HepG2 (cell line): ENCODE data around the gene THRAP3. TPM values are rescaled to one million over a fixed set of nuclear protein-coding genes. Genes with fewer than 3 reads are reported as not detected.

ENCODE experiments used
- ATAC-seq: fragments of 200-7000 bp; cut with Tn5 transposase; 3 replicates; pipeline ENCODE4 v1.9.1; 2020; ENCODE audit warnings: mild to moderate bottlenecking, moderate library complexity
- BruUV-seq: library from RNA; stranded (reverse); fragments of 400-500 nt; replicated peaks from 2 replicates; lab custom pipeline; 2021; lab: Mats Ljungman, UMichigan
- CTCF ChIA-PET: fragments of 300-600 bp; formaldehyde crosslinking; extraction: SDS; loops from one replicate; lab custom pipeline; 2021; ENCODE audit warnings: low total read pairs, inconsistent platforms, low intra/inter-chr PET ratio; lab: Yijun Ruan, JAX
- POLR2A ChIA-PET: fragments of 350-600 bp; sonication (Branson Sonifier 250); formaldehyde crosslinking; loops from one replicate; lab custom pipeline; 2020; ENCODE audit warnings: antibody characterized with exemption, inconsistent platforms; lab: Yijun Ruan, JAX
- DNase-seq: peaks from one replicate; pipeline ENCODE4 v3.0.0-alpha.2; 2015; ENCODE audit warnings: low spot score
- FAIRE-seq: peaks from 3 replicates; lab custom pipeline; 2011; peaks lifted over from hg19 to GRCh38; lab: Jason Lieb, UNC
- H2AFZ ChIP-seq: one replicate; pipeline ENCODE4 v1.6.1; 2011; ENCODE audit warnings: low read length, inconsistent platforms
- H3K27ac ChIP-seq: fragments of 300-600 bp; 3 replicates; pipeline ENCODE4 v1.8.0; 2011; ENCODE audit warnings: mixed run types, mild to moderate bottlenecking, mixed read lengths, low read length, inconsistent platforms; ENCODE audit not compliant: insufficient read depth; ENCODE audit errors: extremely low read length
- H3K27me3 ChIP-seq, 2 experiments: fragments of 200-600 bp in 1 of 2; 2 replicates in 1 of 2; 3 replicates in 1 of 2; pipeline versions ENCODE4 v1.6.0 to v1.8.0; 2011; ENCODE audit warnings: low read length in 2 of 2, mild to moderate bottlenecking in 2 of 2, moderate library complexity in 2 of 2, inconsistent platforms in 1 of 2; ENCODE audit not compliant: insufficient read depth in 2 of 2, control insufficient read depth in 1 of 2
- H3K36me3 ChIP-seq, 2 experiments: fragments of 200-600 bp in 1 of 2; replicated peaks in 1 of 2; 2 replicates in 1 of 2; 3 replicates in 1 of 2; pipeline versions ENCODE4 v1.5.1 to v1.8.0; 2011; ENCODE audit warnings: low read length in 2 of 2, inconsistent platforms in 1 of 2; ENCODE audit not compliant: insufficient read depth in 2 of 2, control insufficient read depth in 1 of 2
- H3K4me1 ChIP-seq: 2 replicates; pipeline ENCODE4 v1.5.1; 2012; ENCODE audit warnings: low read length, inconsistent platforms; ENCODE audit not compliant: insufficient read depth
- H3K4me2 ChIP-seq: 2 replicates; pipeline ENCODE4 v1.6.0; 2011; ENCODE audit warnings: low read depth, low read length, inconsistent platforms
- H3K4me3 ChIP-seq, 3 experiments: fragments of 200-600 bp in 1 of 3; sonication (generic), shearing (Covaris generic) in 1 of 3; replicated peaks in 1 of 3; 2 replicates each; pipeline ENCODE4 v1.5.1; 2011 to 2016; ENCODE audit warnings: low read length in 3 of 3, inconsistent platforms in 2 of 3, low read depth in 2 of 3, mild to moderate bottlenecking in 2 of 3, control low read depth in 1 of 3, mixed read lengths in 1 of 3; ENCODE audit not compliant: insufficient read depth in 1 of 3
- H3K79me2 ChIP-seq: one replicate; pipeline ENCODE4 v1.6.1; 2011; ENCODE audit warnings: low read length, inconsistent platforms; ENCODE audit not compliant: insufficient read depth
- H3K9ac ChIP-seq: 2 replicates; pipeline ENCODE4 v1.6.0; 2011; ENCODE audit warnings: mild to moderate bottlenecking, low read depth, low read length, inconsistent platforms; ENCODE audit not compliant: insufficient read depth
- H3K9me3 ChIP-seq: 2 replicates; pipeline ENCODE4 v1.5.1; 2012; ENCODE audit warnings: mild to moderate bottlenecking, low read length
- H4K20me1 ChIP-seq: 2 replicates; pipeline ENCODE4 v1.6.0; 2011; ENCODE audit warnings: inconsistent platforms, mild to moderate bottlenecking, low read length, moderate library complexity; ENCODE audit not compliant: insufficient read depth
- ARNTL ChIP-seq: sonication (generic); formaldehyde crosslinking; IDR thresholded peaks from 2 replicates; pipeline ENCODE4 v1.4.0; 2020; ENCODE audit warnings: mild to moderate bottlenecking, missing genetic modification reagents
- BORCS8-MEF2B ChIP-seq: sonication (generic); formaldehyde crosslinking; IDR thresholded peaks from 2 replicates; pipeline ENCODE4 v1.8.0; 2022; ENCODE audit warnings: mild to moderate bottlenecking, missing genetic modification reagents
- NFKBIZ ChIP-seq: IDR thresholded peaks from 2 replicates; pipeline ENCODE4 v1.6.1; 2018; ENCODE audit warnings: missing genetic modification reagents, missing compliant biosample characterization
- NPAS2 ChIP-seq: sonication (generic); formaldehyde crosslinking; IDR thresholded peaks from 2 replicates; pipeline ENCODE4 v1.8.0; 2022; ENCODE audit warnings: mild to moderate bottlenecking, missing genetic modification reagents, borderline replicate concordance
- POLR2A ChIP-seq, 2 experiments: IDR thresholded peaks; 2 replicates each; pipeline ENCODE4 v1.6.1; 2011; ENCODE audit warnings: low read depth in 2 of 2, low read length in 2 of 2, mild to moderate bottlenecking in 1 of 2, moderate library complexity in 1 of 2; ENCODE audit not compliant: insufficient read depth in 1 of 2
- PTBP1 ChIP-seq: fragments of 200-400 bp; formaldehyde crosslinking; IDR thresholded peaks from 2 replicates; pipeline ENCODE4 v1.6.1; 2018; ENCODE audit warnings: low read length, low read depth; ENCODE audit not compliant: poor library complexity, severe bottlenecking
- SIX4 ChIP-seq: sonication (generic); formaldehyde crosslinking; IDR thresholded peaks from 2 replicates; pipeline ENCODE4 v1.4.0; 2020; ENCODE audit warnings: missing genetic modification reagents
- U2AF2 ChIP-seq: fragments of 200-400 bp; formaldehyde crosslinking; IDR thresholded peaks from 2 replicates; pipeline ENCODE4 v1.6.1; 2017; ENCODE audit warnings: low read depth, mild to moderate bottlenecking, low read length
- ZNF18 ChIP-seq: sonication (generic); formaldehyde crosslinking; IDR thresholded peaks from 2 replicates; pipeline ENCODE4 v1.8.0; 2022; ENCODE audit warnings: mild to moderate bottlenecking, missing genetic modification reagents; ENCODE audit not compliant: insufficient replicate concordance
- ZNF260 ChIP-seq: sonication (generic); formaldehyde crosslinking; IDR thresholded peaks from 2 replicates; pipeline ENCODE4 v1.4.0; 2020; ENCODE audit warnings: missing genetic modification reagents, low read depth, mild to moderate bottlenecking, borderline replicate concordance
- ZNF546 ChIP-seq: sonication (generic); formaldehyde crosslinking; conservative IDR thresholded peaks from 2 replicates; pipeline ENCODE4 v1.8.1; 2023; ENCODE audit warnings: mild to moderate bottlenecking, missing genetic modification reagents
- WGBS: methylation state at CpG from one replicate; pipeline ENCODE4 v1.1.6; 2017; ENCODE audit warnings: low lambda C conversion rate; 5-methylcytosine and 5-hydroxymethylcytosine counted together
- in situ Hi-C: cut with HindIII; loops from 2 replicates; pipeline ENCODE4 v1.10.0; 2017; ENCODE audit warnings: low pct_unique_long_range_greater_than_20kb; ENCODE audit not compliant: extremely low pct_ligation_motif_present
- intact Hi-C: fragments of 100-400 bp; cut with micrococcal nuclease; formaldehyde crosslinking; loops from one replicate; pipeline ENCODE4 v1.10.0; 2022; ENCODE audit not compliant: unreplicated experiment
- polyA plus RNA-seq, 8 experiments: library from polyadenylated mRNA; depleted of rRNA in 3 of 8; stranded (reverse) in 7 of 8; unstranded in 1 of 8; fragments of >200 nt; fragmentation: Illumina TruSeq in 4 of 8; extraction: Trizol in 4 of 8; gene quantifications; 2 replicates each; pipeline versions ENCODE4 v1.2.1 to v1.2.3, GENCODE V29; 2011 to 2016; ENCODE audit warnings: low read depth in 4 of 8, missing spikeins in 1 of 8, mixed read lengths in 1 of 8; ENCODE audit not compliant: insufficient read depth in 1 of 8
- total RNA-seq, 5 experiments: library from RNA; depleted of rRNA; stranded (reverse); fragments of >200 nt; fragmentation: Illumina TruSeq; extraction: Trizol; gene quantifications; 2 replicates each; pipeline ENCODE4 v1.2.3, GENCODE V29; 2016; ENCODE audit warnings: low read depth in 1 of 5

THRAP3 gene
- total and polyA plus RNA-seq, 2 of the 13 experiments (the other 11 are each of a cell fraction or from before 2014, with no cell fraction given), result 45.0 to 92.6 TPM

- ATAC-seq (no peak), DNase-seq (no peak)
- CTCF ChIA-PET, result no interaction called here
- no peak overlapping the region for H3K27ac ChIP-seq
- H3K4me2 ChIP-seq, result no peak overlapping the region
- H3K79me2 ChIP-seq, result peaks cover 94% of the 10 kb centered on the region
- intact Hi-C loops, result no loop called here
- no peaks in the 10 kb centered on the region for H3K9me3 ChIP-seq
- BruUV-seq, result no TSS peak
- TF ChIP-seq BORCS8-MEF2B (CRISPR knock-in tag) (no peak), POLR2A (IDR thresholded peaks at IDR 0.05; ENCODE audit: insufficient read depth in 1 of 2, low read depth in 2 of 2, low read length in 2 of 2) (no peak), NPAS2 (no peak), PTBP1 (no peak), ZNF18 (CRISPR knock-in tag) (no peak), SIX4 (CRISPR knock-in tag) (no peak), ZNF260 (CRISPR knock-in tag) (no peak), NFKBIZ (CRISPR knock-in tag) (no peak), U2AF2 (no peak), ZNF546 (CRISPR knock-in tag) (no peak), ARNTL (CRISPR knock-in tag) (no peak)
- TF ChIP-seq, all 625 proteins: peak for 0
- H3K36me3 ChIP-seq, result peaks cover 7 to 31% of the 10 kb centered on the region in 2 experiments; a peak in 4 of 5 replicates
- WGBS, result 72% methylated on average over 1 of the region's 1 CpG
- no peak overlapping the region for H2AFZ ChIP-seq
- H3K9ac ChIP-seq, result no peak overlapping the region
- POLR2A ChIA-PET, result interaction anchor here (1.7 kb wide), 1 partner anchor 9 kb away, joined by 8 read pairs; no protein-coding TSS in a partner anchor
- in situ Hi-C loops, result no loop called here
- H4K20me1 ChIP-seq, result peaks cover 68% of the 10 kb centered on the region
- peaks cover 81% of the 10 kb centered on the region for H3K4me1 ChIP-seq
- H3K27me3 ChIP-seq, result no peaks in the 10 kb centered on the region
- no peak for FAIRE-seq
- no peak overlapping the region for H3K4me3 ChIP-seq
Measured at GRCh38 chr1:36231191-36231590, 6.9 kb downstream of the THRAP3 start.
